ENCODE data around the gene SESN3.

Gene SESN3

DNA sequence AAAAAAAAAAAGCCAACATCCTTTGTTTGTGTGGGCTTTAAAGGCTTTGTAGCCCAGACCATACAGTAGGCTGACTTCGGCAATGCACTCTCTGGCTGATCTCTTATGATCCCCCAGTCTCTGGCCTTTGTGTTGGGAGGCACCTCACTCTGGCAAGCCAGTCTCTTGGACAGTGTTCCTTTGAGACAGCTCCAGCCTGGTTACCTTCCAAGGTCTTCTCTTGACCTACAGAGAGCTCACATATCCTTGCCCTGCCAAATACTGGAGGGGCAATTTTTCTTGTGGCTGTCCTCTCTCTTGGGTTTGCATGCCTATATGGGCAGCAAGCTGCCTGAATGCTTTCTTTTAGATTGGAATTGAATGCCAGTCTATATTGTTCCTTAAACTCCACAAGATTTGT, 69.8 kb downstream of the SESN3 start:
- no peak for DNase-seq (ENCODE audit: low read depth in 2 of 2)
- no peak overlapping the region for H3K4me3 ChIP-seq (replicated peaks in 1 of 2; ENCODE audit: low read depth in 2 of 2, low read length in 2 of 2)
- TF ChIP-seq, protein P1, sequence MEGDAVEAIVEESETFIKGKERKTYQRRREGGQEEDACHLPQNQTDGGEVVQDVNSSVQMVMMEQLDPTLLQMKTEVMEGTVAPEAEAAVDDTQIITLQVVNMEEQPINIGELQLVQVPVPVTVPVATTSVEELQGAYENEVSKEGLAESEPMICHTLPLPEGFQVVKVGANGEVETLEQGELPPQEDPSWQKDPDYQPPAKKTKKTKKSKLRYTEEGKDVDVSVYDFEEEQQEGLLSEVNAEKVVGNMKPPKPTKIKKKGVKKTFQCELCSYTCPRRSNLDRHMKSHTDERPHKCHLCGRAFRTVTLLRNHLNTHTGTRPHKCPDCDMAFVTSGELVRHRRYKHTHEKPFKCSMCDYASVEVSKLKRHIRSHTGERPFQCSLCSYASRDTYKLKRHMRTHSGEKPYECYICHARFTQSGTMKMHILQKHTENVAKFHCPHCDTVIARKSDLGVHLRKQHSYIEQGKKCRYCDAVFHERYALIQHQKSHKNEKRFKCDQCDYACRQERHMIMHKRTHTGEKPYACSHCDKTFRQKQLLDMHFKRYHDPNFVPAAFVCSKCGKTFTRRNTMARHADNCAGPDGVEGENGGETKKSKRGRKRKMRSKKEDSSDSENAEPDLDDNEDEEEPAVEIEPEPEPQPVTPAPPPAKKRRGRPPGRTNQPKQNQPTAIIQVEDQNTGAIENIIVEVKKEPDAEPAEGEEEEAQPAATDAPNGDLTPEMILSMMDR (IDR thresholded peaks at IDR 0.05; ENCODE audit: low read depth, low read length) = no peak

DNA sequence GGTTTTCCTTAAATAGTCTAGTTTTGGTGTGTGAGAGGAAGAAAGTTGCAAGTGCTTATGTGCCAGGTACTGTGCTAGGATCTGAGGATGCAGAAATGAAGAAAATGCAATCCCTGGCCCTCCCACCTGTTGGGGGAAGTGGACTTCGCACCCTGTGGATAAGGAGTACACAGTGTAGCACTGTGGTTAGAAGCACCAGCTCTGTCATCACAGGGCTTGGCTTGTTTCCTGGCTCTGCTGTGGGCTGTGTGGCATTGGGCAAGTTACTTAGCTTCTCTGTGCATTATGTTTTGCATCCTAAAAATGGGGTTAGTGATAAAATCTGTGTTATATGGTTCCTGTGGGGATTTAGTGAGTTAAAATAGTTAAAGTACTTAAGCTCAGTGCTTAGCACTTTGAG, 73.2 kb downstream of the SESN3 start:
- TF ChIP-seq, protein P1 (IDR thresholded peaks at IDR 0.05; ENCODE audit: low read depth, low read length) = no peak
- no peak overlapping the region for H3K4me3 ChIP-seq (replicated peaks in 1 of 2; ENCODE audit: low read depth in 2 of 2, low read length in 2 of 2)
- no peak for DNase-seq (ENCODE audit: low read depth in 2 of 2)

DNA sequence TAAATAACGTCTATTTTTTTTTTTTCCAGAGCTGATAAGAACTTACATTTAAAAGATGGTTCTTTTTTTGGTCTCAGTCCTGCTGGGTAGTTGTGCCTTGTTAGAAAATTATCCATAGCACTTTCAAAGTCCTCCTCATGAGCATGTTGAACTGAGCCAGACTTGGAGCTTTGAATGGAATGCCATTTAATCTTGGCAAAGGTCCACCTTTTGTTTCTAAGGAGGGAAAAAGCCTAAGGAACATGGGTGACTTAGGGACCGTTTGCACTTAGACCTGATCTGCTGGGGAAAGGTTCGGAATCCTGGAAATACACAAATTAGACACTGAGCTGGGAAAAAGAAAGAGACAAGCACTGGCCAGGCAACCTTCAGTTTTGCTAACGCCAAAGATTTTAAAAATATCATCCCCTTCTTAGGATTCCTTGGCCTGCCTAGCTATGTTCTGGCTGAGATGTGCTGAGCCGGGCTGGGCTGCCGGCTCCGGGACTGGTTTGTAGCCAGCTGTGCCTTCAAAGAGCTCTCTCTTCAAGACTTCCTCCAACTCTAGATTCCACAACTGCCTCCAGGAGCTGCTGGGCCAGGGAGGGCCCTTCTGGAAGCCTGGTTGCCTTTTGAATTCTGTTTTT, 74.0 kb downstream of the SESN3 start:
- DNase-seq (ENCODE audit: low read depth in 2 of 2) = peak in 1 of 2 donors; percentile 56
- no peak overlapping the region for H3K4me3 ChIP-seq (replicated peaks in 1 of 2; ENCODE audit: low read depth in 2 of 2, low read length in 2 of 2)
- TF ChIP-seq, protein P1 (IDR thresholded peaks at IDR 0.05; ENCODE audit: low read depth, low read length) = no peak

DNA sequence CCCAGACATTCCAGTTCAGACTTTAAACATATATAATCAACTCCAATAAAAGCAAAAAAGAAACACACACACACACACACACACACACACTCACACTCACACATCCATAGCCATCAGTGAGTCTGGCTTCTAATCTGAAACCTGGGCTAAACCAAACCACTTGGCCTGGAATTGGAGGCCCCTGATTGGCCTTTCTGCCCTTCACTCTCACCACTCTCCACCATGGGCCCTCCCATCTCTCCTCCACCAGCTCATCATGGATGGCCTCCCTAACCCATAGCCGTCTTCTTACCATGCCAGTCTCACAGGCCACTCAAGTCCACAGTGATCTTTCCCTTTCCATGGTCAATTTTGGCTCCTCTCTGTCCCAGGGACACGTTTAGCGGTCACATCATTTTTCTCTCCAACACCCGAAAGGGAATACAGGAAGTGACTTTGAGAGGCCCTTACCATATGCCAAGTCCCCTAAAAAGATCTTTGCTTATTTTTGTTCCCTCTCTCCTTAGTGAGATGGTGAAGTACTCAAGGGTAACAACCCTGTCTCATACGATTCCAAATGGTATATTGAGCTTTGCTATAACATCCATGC, 74.8 kb downstream of the SESN3 start:
- no peak overlapping the region for H3K4me3 ChIP-seq (replicated peaks in 1 of 2; ENCODE audit: low read depth in 2 of 2, low read length in 2 of 2)
- TF ChIP-seq, protein P1 (IDR thresholded peaks at IDR 0.05; ENCODE audit: low read depth, low read length) = no peak
- DNase-seq (ENCODE audit: low read depth in 2 of 2) = no peak

DNA sequence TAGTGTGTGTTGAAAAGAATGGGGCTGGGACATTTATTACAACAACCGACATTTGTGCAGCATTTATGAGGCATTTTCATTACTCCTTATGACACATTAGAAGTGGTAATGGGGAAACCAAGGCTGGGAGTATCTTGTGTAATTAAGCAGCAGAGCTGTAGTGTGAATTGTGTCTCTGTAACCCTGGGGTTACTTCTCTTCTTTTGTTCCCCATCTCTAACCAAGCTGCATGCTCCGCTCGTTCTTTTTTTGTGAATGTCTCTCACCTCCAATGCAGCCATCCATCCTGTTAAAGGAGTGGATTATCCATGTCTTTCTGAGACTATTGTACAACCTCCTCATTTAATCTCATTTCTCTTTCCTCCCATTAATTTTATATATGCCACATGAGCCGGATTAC, 75.6 kb downstream of the SESN3 start:
- TF ChIP-seq, protein P1 (IDR thresholded peaks at IDR 0.05; ENCODE audit: low read depth, low read length) = no peak
- no peak for DNase-seq (ENCODE audit: low read depth in 2 of 2)

DNA sequence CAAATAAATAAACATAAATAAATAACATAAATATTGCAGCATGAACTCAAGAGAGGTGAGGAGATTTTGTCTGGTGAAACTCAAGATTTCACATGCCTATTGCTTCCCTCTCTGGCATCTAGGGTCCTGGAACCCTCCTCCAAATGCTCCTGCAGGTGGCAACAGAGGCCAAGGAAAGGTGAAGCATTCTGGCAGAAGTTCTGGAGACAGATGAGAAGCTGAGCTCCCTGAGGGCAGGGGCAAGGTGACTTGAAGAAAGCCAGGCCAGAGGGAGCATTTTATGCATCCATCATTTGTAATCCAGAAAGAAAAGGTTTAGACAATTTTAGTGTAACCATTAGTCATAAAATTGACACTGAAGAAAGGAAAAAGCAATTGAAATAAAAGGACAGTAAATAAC, 76.5 kb downstream of the SESN3 start:
- TF ChIP-seq, protein P1 (IDR thresholded peaks at IDR 0.05; ENCODE audit: low read depth, low read length) = peak; percentile 58
- DNase-seq (ENCODE audit: low read depth in 2 of 2) = peak; percentile 68 to 73
- no peak overlapping the region for H3K4me3 ChIP-seq (replicated peaks in 1 of 2; ENCODE audit: low read depth in 2 of 2, low read length in 2 of 2)

More for the DNA sequence above, 75.6 kb downstream of the SESN3 start:
- no peak overlapping the region for H3K4me3 ChIP-seq (replicated peaks in 1 of 2; ENCODE audit: low read depth in 2 of 2, low read length in 2 of 2)

All from cardiac fibroblast (primary cell).